RPMI8226 (cell line): ENCODE results near the gene ATP11B.
"Not testable (repeated sequence)": the region's sequence is repeated elsewhere in the genome, so short reads cannot be mapped to it uniquely, and the experiment has no call there.

Experiments
- DNase-seq: peaks from one replicate; pipeline ENCODE4 v3.0.0-alpha.2; 2015

Gene ATP11B

DNA sequence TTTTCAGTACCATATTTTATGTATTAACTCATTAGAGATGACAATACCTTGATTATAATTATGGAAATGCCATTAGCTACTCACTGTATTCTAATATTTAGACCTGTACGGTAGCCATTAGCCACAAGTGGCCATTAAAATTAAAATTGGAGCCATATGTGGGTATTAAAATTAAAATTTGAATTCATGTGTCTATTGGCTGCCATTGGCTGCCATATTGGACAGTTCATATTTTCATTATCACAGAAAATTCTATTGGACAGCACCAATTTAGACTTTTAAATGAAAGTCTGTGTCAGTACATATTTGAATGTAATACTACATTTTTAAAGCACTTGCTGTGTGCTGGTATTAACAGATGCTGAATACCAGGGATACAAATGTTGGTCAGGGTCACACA is 3.0 kb downstream of the ATP11B start:
- DNase-seq = no peak

DNA sequence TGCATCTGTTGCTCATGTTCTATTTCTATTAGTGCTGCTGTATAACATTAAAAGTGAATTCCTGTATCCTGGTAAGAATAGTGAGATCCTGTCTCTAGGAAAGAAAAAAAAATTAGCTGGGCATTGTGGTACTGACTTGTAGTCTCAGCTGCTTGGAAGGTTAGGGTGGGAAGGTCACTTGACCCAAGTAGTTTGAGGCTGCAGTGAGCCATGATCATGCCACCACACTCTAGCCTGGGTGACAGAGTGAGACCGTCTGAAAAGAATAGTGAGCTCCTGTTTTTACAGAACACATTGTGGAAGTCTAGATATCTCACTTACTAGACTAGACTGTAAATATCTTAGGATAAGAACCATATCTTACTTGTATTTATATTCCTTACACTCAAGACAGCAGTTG is 4.6 kb downstream of the ATP11B start:
- no peak for DNase-seq

DNA sequence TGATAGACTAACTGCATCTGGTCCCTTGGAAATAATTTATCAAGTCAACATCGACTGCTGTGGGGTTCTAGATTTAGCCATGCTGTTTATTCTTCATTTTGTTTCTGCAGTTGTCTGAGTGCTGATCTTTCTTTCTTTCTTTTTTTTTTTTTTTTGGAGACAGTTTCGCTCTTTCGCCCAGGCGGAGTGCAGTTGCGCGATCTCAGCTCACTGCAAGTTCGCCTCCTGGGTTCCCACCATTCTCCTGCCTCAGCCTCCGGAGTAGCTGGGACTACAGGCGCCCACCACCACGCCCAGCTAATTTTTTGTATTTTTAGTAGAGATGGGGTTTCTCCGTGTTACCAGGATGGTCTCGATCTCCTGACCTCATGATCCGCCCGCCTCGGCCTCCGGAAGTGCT is 5.8 kb downstream of the ATP11B start:
- not testable (repeated sequence) for DNase-seq

DNA sequence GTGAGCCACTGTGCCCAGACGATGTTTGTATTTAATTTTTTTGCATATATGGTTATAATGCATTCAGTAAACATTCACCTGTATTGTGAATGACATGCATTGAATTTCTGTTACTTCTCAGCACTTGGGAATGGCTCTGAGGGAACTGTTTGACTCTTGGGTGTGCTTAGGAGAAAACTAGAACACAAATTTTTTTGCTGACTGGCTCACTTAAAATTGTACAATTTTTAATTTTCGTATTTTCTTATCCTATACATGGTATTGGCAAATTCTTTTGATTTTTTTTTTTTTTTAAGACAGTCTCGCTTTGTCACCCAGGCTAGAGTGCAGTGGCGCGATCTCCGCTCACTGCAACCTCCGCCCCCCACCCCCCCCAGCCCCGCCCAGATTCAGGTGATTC is 7.2 kb downstream of the ATP11B start:
- DNase-seq = no peak

DNA sequence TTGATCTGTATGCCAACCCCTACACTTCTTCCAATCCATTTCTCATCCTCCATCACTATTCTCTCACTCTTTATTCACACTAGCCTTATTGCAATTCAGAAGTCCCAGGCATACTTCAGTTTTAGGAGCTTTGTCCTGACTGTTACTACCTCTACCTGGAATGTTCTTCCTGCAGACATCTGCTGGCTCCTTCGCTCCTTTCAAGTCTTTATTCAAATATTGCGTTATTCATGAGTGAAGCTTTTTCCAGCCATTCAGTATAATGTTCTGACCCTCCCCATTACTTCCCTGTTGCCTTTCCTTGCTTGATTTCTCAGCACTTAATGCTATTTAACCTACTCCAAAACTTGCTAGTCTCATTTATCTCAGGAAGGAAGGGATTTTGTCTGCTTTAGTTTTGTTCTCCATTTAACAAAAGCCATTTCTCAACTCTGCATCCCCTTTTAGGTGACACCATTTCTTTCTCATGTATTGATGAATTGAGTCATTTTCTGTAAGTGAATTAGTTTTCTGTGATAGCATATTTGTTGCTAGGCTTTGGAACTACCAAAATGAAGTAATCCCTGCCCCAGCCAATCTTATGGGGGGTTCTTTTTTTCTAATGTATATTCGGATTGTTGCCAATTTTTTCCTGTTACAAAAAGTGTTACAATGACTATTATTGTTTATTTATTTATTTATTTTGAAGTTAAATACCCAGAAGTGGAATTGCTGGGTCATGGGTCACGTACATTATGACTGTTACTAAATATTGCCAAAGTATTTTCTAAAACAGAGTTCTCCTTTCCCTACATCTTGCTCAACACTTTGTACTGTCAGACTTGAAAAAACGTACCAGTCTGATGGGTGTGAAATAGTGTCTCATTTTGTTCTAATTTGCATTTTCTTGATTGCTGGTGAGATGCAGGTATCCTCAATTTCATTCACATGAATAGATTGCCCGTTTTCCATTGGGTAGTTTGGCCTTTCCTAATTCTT is 9.4 kb downstream of the ATP11B start:
- no peak for DNase-seq

DNA sequence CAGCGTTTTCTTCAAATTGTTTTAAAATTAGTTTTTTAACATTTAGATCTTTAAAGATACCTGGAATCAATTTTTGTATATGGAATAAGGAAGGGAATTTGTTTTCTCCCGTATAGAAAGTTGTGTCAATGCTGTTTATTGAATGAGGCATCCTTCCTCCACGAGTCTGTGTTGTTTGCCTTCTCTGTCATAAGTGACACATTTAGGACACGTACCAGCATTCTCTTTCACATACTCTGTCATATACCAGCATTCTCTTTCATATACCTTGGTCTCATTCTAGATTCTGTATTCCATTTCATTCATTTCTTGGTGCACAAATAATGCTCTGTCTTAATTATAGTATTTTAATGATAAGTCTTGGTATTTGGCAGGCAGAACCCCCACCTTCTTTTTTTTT is 10.3 kb downstream of the ATP11B start:
- DNase-seq = no peak

DNA sequence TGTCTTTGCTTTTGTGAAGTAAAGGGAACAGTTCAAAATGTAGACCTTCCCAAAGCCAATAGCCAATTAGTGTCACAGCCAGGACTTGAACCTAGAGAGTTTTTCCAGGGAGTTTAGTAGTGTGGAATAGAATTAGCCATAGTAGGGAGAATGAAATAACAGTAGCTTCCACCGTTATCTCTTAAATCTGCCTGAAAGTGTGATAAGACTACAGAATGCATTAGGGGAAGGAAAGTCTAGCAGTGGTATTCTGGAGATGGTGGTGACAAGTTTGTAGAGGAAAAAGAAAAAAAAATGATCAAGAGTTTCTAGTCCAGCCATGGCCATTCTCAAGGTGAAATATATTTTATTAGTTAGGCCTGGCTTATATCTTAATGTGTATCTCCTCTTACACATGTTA is 13.8 kb downstream of the ATP11B start:
- no peak for DNase-seq

DNA sequence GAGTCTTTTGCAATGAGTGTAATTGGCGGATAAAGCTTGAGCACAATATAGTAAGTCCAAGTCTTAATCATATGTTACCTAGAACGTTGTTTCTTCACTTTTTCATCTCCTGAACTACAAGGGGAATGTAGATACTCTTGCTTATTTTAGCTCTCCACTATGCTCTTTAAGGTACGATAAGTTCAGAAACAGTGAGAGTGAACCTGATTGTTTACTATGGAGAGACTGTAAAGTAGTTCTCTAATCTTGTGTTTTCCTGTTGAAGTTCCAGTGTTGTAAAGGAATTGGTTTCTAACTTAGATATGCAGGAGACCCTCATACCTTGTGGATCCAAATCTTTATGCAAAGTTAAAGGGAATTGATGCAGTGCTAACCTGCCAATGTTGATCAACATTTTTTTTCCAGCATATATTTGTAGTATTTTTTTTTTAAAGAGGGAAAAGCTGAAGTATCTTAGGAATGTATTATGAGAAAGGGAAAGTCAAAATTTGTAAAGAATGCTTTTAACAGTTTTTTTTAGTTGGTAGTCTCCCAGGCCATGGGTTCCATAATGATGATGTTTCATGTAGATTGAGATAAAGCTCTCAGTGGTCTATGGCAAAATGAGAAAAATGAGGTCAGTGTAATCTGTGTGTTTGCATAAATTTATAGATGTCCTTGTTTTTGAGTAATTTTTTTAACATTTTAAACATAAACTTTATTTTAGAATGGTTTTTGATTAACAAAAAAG is 14.9 kb downstream of the ATP11B start:
- DNase-seq = no peak

DNA sequence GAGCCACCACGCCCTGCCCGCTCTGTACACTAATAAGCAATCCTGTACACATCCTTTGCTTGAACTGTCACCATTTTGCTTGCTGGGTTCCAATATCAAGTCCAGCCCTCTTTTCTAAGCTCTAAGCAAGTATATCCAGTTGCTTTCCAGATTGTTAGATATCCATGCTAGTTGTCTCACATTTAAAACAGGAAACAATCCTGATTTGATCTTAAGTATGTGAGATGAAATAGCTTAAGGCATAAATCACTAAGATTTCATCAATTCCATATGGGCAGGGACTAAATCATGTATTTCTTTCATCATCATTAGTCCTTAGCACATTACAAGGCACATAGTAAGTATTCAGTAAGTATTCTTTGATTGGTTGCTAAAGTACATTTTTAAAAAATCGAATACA is 16.2 kb downstream of the ATP11B start:
- DNase-seq = no peak

DNA sequence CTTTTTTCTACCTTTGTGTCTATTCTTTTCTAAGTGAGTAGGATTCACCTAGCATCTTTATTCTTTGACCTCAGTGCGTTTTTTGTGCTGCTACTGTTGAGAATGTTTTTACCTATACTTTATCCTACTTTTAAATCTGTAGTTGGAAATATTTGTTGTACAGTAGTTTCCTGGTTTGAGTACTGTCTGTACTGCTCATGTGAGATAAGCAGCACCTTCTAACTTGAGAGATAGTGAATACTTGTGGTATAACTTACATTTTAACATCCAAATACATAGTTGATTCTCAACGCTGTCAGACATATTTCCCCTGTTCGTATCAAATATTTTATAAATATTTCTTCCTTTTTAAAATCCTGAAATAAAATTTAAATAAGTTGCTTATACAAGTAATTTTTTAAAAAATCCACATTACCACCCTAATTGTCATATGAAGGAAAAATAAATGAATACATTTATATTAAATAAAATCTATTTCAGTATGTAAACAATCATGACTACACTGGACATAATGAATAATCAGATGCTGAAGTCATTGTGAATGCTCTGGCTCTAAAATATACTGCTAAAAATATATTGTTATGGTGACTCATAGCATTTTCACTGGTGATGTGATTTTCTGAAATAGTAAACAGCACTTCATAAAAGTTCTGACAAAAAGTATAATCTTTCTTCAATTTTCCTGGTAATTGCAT is 17.4 kb downstream of the ATP11B start:
- DNase-seq = no peak

DNA sequence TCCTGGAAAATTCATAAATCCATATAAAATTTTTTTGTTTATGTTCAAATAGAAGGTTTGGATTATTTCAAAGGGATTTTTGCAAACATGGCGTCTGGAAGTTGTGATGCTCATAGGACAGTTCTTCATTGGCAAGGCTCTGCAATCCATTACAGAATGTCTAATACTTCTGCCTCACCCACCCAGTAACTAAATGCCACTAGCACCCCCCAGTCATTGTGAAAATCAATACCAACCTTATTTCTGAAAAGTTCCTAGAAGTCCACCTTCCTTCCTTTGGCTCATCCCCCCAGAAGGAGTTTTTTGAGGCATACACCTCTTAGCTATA is 17.9 kb downstream of the ATP11B start:
- DNase-seq = no peak

DNA sequence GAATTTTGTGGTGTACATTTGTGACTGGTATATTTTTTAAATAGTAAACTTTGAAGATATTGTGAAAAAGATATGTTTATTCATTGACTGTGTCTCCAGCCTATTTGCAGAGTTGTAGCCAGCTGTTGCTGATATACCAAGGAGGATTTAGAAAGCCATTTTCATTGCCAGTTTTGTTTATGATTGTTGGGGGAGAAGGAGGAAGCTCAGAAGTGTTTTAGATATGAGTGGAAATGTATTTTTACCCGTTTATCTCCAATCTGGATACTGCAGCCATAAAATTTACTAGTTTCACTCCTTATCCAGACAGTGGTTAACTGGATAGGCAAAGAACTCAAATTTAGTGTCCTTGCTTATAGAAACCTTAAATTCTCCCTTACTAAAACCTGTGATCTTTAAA is 18.8 kb downstream of the ATP11B start:
- no peak for DNase-seq

DNA sequence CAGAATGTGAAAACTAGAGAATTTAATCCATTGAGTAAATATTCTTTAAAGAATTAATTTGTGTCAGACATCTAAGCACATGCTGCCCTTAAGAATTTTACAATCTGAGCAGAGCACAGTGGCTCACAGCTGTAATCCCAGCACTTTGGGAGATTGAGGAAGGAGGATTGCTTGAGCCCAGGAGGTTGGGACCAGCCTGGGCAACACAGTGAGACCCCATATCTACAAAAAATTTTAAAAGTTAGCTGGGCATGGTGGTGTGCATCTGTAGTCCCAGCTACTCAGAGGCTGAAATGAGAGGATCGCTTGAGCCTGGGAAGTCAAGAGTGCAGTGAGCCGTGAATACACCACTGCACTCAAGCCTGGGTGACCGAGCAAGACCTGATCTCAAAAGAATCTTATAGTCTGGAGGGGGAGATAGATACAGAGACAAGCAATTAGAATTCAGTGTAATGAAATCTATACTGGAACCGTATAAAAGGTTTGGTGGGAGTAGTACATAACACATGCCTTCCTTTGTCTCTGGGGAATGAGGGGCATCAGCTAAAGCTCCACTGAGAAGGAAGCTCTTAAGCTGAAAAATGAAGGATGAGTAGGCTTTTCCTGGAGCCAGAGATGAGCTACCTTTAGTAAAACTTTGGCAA is 21.2 kb downstream of the ATP11B start:
- DNase-seq = no peak

DNA sequence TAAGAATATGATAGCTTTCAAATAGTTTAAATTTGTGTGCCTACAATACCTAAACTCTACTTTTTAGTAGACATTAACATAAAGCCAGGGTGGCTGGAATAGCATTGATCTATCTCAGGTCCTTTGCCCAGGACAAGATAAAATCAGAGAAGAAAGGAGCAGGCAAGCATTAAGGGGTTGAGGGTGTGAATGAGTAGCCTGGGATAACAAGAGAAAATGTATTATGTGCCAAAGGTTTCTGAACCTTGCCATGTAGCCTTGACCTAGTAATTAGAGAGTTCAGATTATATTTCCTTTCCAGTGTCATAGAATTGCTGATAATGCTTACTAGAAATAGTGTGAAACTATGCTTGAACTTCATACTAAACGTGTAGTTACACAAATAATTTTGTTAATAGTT is 22.9 kb downstream of the ATP11B start:
- no peak for DNase-seq

DNA sequence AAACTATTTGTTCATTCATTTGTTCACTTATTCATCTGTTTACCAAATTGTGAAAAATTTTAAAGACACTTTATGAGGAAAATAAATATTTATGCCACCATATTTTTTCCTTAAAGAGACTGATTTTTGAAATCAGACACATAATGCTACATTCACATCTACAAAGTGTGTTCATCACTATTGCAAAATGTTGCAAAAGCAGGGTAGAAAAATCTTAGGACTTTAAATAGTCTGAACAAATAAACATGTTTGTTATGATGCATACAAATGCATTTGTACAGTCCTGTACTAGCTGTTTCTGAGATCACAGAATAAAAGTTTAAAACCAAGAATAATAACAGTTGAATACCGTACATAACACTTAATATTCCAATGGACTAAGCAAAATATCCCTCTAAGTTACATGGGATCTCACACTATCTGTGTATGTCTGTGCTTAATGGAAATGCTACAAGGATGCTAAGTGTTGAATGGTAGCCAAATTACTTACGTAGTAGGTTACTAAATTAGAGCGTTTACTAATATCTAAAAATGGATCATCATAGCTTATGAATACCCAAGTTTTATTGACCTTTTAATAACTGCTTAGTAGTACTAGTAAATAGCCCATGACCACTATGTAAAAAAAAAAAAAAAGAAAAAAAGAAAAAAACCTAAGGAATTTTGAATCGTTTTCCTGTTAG is 25.1 kb downstream of the ATP11B start:
- no peak for DNase-seq

DNA sequence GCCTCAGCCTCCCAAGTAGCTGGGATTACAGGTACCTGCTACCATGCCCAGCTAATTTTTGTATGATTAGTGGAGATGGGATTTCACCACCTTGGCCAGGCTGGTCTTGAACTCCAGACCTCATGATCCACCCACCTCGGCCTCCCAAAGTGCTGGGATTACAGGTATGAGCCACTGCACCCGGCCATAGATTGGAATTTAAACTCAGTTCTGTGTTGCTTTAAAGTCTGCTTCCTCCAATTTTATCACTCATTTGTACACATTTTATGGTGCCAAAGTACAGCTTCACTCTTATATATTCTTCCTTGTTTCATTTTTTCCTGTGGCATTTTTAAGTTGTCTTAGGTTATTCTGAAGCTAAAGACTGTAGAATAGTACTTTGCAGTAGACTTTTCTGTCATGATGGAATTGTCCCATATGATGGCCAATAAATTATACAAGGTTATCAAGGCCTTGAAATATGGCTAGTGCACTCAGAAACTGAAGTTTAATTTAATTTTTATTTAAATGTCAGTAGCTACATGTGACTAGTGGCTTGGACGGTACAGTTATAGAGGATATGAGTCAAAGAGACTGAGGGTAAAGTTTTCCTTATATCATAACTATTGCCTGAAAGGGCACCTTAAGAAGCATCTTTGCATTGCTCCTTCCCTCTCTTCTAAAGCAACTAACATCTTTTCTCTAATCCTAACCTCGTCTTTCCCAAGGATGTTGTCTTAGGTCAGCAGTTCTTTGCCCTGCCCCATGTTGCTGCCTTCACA is 28.1 kb downstream of the ATP11B start:
- no peak for DNase-seq

DNA sequence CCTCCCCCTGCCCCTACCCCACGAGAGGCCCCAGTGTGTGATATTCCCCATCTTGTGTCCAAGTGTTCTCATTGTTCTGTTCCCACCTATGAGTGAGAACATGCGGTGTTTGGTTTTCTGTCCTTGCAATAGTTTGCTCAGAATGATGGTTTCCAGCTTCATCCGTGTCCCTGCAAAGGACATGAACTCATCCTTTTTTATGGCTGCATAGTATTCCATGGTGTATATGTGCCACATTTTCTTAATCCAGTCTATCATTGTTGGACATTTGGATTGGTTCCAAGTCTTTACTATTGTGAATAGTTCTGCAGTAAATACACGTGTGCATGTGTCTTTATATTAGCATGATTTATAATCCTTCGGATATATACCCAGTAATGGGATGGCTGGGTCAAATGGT is 29.0 kb downstream of the ATP11B start:
- not testable (repeated sequence) for DNase-seq

DNA sequence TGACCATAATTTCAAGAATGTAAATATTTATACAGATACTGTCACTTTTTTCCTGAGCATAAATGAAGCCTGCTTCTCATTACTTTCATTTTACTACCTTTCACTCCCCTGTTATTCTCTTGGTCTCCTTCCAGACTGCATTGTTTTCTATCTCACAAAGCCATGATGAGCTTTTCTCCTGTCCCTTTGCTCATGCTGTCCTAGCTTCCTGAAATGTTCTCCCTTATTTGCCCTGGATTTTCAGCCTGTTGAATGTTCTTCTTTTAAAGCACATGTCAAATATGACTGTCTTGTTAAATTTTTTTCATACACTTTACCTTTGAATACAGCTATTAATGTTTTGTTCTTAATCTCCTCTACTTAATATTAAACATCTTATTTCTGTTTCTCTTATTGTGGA is 31.7 kb downstream of the ATP11B start:
- DNase-seq = no peak

DNA sequence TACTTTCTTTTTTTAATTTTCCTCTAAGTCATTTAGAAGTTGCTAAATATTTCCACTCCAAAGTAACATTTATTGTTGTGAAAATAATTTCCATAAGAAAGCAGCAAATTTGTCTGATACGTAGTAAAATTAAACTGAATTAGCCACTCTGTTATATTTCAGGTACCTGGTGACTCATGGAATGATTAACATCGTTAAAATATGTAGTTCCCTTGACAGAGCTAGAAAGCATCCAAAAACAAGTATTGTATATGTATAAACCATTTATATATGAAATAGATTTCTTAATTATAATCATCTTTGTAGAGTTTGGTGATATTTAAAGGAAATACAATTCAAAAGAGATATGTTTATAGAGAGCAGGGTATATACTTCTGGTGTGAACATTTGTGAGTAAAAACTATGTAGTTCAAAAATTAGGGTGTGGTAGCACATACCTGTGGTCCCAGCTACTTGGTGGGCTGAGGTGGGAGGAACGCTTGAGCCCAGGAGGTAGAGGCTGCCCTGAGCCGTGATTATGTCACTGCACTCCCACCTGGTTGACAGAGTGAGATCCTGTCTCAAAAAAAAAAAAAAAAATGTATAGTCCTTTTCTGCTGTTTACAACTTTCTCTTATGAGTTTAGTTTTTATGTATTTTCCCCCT is 36.6 kb downstream of the ATP11B start:
- DNase-seq = no peak

DNA sequence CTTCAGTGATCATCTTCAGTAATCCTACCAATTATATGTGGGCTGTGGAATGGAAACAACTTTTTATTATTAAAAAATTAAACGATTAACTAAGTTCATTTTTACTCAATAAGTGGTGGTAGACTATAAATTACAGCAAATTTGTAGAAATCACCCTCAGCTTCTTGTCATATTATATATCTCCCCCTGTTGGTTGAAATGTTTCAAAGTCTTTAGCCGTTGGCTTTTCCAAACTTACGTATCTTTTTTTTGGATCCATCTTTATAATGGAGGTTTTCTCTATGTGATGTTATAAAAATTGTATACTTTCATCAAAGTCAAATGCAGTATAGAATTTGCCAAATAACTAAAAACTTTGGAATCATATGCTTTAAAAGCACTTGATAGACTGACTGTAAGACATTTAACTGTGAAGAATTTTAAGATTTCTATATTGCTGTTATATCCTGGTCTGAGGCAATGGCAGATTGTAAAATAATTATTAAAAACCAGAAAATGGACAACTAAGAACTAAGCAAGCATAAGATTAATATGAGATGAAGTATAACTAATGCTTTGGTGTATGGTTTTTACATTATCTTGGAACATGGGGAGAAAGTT is 44.7 kb downstream of the ATP11B start:
- DNase-seq = peak; percentile 15

DNA sequence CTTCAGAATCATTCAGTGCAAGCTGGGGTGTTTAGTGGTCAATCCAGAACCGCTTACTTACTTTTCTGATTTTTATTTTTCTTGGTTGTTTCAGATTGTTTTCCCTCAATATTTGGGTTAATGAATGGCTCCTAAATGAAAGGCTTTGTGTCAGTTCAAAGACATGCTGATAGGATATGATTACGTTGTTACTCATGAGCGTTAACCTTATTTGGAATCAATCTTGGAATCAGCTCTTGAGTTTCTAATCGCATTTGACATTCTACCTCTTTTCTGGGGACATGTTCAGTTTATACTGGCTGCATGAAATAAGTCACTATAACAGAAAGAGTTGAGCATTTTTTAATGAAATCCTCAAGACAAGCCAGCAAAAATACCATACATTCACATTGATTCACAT is 50.2 kb downstream of the ATP11B start:
- DNase-seq = no peak
